H1 (cell line): ENCODE data around the gene ABCA6. TPM values are rescaled to one million over a fixed set of nuclear protein-coding genes. Genes with fewer than 3 reads are reported as not detected.
A peak's percentile ranks its signal among the peaks of the same experiment; 100 is the strongest.

Source experiments
- CTCF ChIA-PET: fragments of 300-600 bp; sonication (Branson Sonifier 250); formaldehyde crosslinking; loops from one replicate; lab custom pipeline; 2021; ENCODE audit not compliant: partially characterized antibody; lab: Charles Lee
- POLR2A ChIA-PET: fragments of 300-600 bp; sonication (Branson Sonifier 250); formaldehyde crosslinking; loops from one replicate; lab custom pipeline; 2021; ENCODE audit warnings: inconsistent platforms; ENCODE audit not compliant: partially characterized antibody; lab: Charles Lee
- DNase-seq, 2 experiments: peaks; one replicate each; pipeline versions ENCODE4 v3.0.0 to v3.0.0-alpha.2; 2010 to 2022; ENCODE audit warnings: low spot score in 2 of 2, low read depth in 1 of 2, mixed read lengths in 1 of 2
- FAIRE-seq: peaks from 2 replicates; lab custom pipeline; 2011; peaks lifted over from hg19 to GRCh38; lab: Jason Lieb, UNC
- H2AFZ ChIP-seq: 2 replicates; pipeline ENCODE4 v1.8.1; 2012; ENCODE audit warnings: low read length, inconsistent platforms
- H2AK5ac ChIP-seq: 2 replicates; pipeline ENCODE4 v1.6.1; 2013; ENCODE audit warnings: low read depth, low read length
- H2BK120ac ChIP-seq: replicated peaks from 2 replicates; pipeline ENCODE3; 2013; ENCODE audit warnings: low read depth, low read length, inconsistent platforms
- H2BK12ac ChIP-seq: 2 replicates; pipeline ENCODE4 v1.6.1; 2013; ENCODE audit warnings: low read depth, low read length
- H2BK15ac ChIP-seq: 2 replicates; pipeline ENCODE4 v1.6.1; 2013; ENCODE audit warnings: low read length
- H2BK20ac ChIP-seq: 2 replicates; pipeline ENCODE4 v1.6.1; 2013; ENCODE audit warnings: low read length
- H2BK5ac ChIP-seq: 2 replicates; pipeline ENCODE4 v1.6.1; 2013; ENCODE audit warnings: low read depth, low read length
- H3K14ac ChIP-seq: 2 replicates; pipeline ENCODE4 v1.6.1; 2013; ENCODE audit warnings: inconsistent platforms; ENCODE audit not compliant: insufficient read length
- H3K18ac ChIP-seq: 2 replicates; pipeline ENCODE4 v1.6.1; 2013; ENCODE audit warnings: low read length; ENCODE audit errors: extremely low read depth
- H3K23ac ChIP-seq: 2 replicates; pipeline ENCODE4 v1.6.1; 2013; ENCODE audit warnings: inconsistent platforms; ENCODE audit not compliant: insufficient read length
- H3K23me2 ChIP-seq: 2 replicates; pipeline ENCODE4 v1.6.1; 2013; ENCODE audit warnings: low read depth, low read length
- H3K27ac ChIP-seq: 2 replicates; pipeline ENCODE4 v1.6.1; 2011; ENCODE audit warnings: low read depth, low read length, inconsistent platforms
- H3K27me3 ChIP-seq, 4 experiments: replicated peaks in 1 of 4; 1 replicate in 1 of 4; 2 replicates in 3 of 4; pipeline versions ENCODE4 v1.6.1 to v1.8.1; 2011 to 2013; ENCODE audit warnings: low read length in 3 of 4, mild to moderate bottlenecking in 3 of 4, inconsistent platforms in 2 of 4, mixed read lengths in 2 of 4, moderate library complexity in 1 of 4; ENCODE audit not compliant: control insufficient read depth in 3 of 4, insufficient read depth in 3 of 4; ENCODE audit errors: extremely low read depth in 1 of 4
- H3K36me3 ChIP-seq, 4 experiments: 2 replicates each; pipeline versions ENCODE4 v1.6.1 to v1.8.1; 2011 to 2013; ENCODE audit warnings: mild to moderate bottlenecking in 4 of 4, low read length in 3 of 4, moderate library complexity in 2 of 4, control low read depth in 1 of 4, inconsistent platforms in 1 of 4; ENCODE audit not compliant: insufficient read depth in 4 of 4, control insufficient read depth in 2 of 4
- H3K4ac ChIP-seq: replicated peaks from 2 replicates; pipeline ENCODE3; 2013; ENCODE audit warnings: low read length, low read depth, mixed read lengths, inconsistent platforms; ENCODE audit not compliant: insufficient read length
- H3K4me1 ChIP-seq, 4 experiments: replicated peaks in 1 of 4; 1 replicate in 1 of 4; 2 replicates in 3 of 4; pipeline versions ENCODE4 v1.6.1 to v1.8.1; 2011 to 2013; ENCODE audit warnings: low read length in 3 of 4, inconsistent platforms in 2 of 4, mixed read lengths in 1 of 4; ENCODE audit not compliant: insufficient read depth in 4 of 4, control insufficient read depth in 3 of 4
- H3K4me2 ChIP-seq, 2 experiments: 2 replicates each; pipeline versions ENCODE4 v1.6.1 to v1.8.1; 2011 to 2013; ENCODE audit warnings: low read depth in 2 of 2, low read length in 2 of 2, control low read depth in 1 of 2, inconsistent platforms in 1 of 2, mild to moderate bottlenecking in 1 of 2; ENCODE audit not compliant: insufficient read depth in 1 of 2
- H3K4me3 ChIP-seq, 4 experiments: fragments of 200-600, 300-600 bp in 1 of 4; sonication (generic), shearing (Covaris generic), sonication (Bioruptor Twin) in 1 of 4; 2 replicates each; pipeline versions ENCODE4 v1.5.1 to v1.8.1; 2011 to 2016; ENCODE audit warnings: low read length in 4 of 4, low read depth in 3 of 4, control low read depth in 2 of 4, inconsistent platforms in 2 of 4, mild to moderate bottlenecking in 2 of 4, mixed read lengths in 1 of 4, moderate library complexity in 1 of 4; ENCODE audit not compliant: insufficient read depth in 2 of 4; ENCODE audit errors: extremely low read depth in 1 of 4
- H3K56ac ChIP-seq: replicated peaks from 2 replicates; pipeline ENCODE3; 2013; ENCODE audit warnings: low read depth, mild to moderate bottlenecking, mixed read lengths, low read length, inconsistent platforms; ENCODE audit not compliant: insufficient read length
- H3K79me1 ChIP-seq: 2 replicates; pipeline ENCODE4 v1.6.1; 2013; ENCODE audit warnings: low read depth, low read length, control low read depth
- H3K79me2 ChIP-seq, 2 experiments: 2 replicates each; pipeline versions ENCODE4 v1.6.1 to v1.8.1; 2012 to 2013; ENCODE audit warnings: low read length in 2 of 2, mild to moderate bottlenecking in 2 of 2, inconsistent platforms in 1 of 2; ENCODE audit not compliant: insufficient read depth in 2 of 2, control insufficient read depth in 1 of 2
- H3K9ac ChIP-seq, 4 experiments: replicated peaks in 1 of 4; 1 replicate in 1 of 4; 2 replicates in 3 of 4; pipeline versions ENCODE4 v1.6.1 to v1.8.1; 2011 to 2013; ENCODE audit warnings: low read depth in 3 of 4, low read length in 3 of 4, control low read depth in 2 of 4, mild to moderate bottlenecking in 2 of 4, moderate library complexity in 2 of 4, inconsistent platforms in 1 of 4; ENCODE audit errors: extremely low read depth in 1 of 4
- H3K9me3 ChIP-seq, 2 experiments: 2 replicates each; pipeline versions ENCODE4 v1.6.1 to v1.8.1; 2012 to 2013; ENCODE audit warnings: mild to moderate bottlenecking in 2 of 2, moderate library complexity in 2 of 2, control low read depth in 1 of 2, inconsistent platforms in 1 of 2, low read depth in 1 of 2, low read length in 1 of 2, mixed read lengths in 1 of 2; ENCODE audit not compliant: insufficient read depth in 2 of 2
- H4K20me1 ChIP-seq, 2 experiments: replicated peaks in 1 of 2; 2 replicates each; pipeline versions ENCODE3 to v1.8.1; 2011 to 2013; ENCODE audit warnings: inconsistent platforms in 2 of 2, low read length in 2 of 2, mild to moderate bottlenecking in 1 of 2; ENCODE audit not compliant: insufficient read depth in 2 of 2, control insufficient read depth in 1 of 2
- H4K5ac ChIP-seq: 2 replicates; pipeline ENCODE4 v1.6.1; 2013; ENCODE audit warnings: low read length, low read depth, mixed read lengths, inconsistent platforms; ENCODE audit not compliant: insufficient read length
- H4K8ac ChIP-seq: 2 replicates; pipeline ENCODE4 v1.8.0; 2013; ENCODE audit warnings: mild to moderate bottlenecking, moderate library complexity, low read length, inconsistent platforms; ENCODE audit not compliant: insufficient read depth; ENCODE audit errors: extremely low read depth
- H4K91ac ChIP-seq: replicated peaks from 2 replicates; pipeline ENCODE3; 2013; ENCODE audit warnings: low read length, mixed read lengths, inconsistent platforms; ENCODE audit not compliant: insufficient read length
- BCL11A ChIP-seq, 2 experiments: IDR thresholded peaks; one replicate each; pipeline ENCODE4 v1.6.1; 2011; ENCODE audit warnings: low read depth in 2 of 2, low read length in 2 of 2, mild to moderate bottlenecking in 2 of 2
- CTBP2 ChIP-seq: IDR thresholded peaks from 2 replicates; pipeline ENCODE4 v1.7.0; 2011; ENCODE audit warnings: borderline replicate concordance, mild to moderate bottlenecking, moderate library complexity, mixed read lengths, low read length; ENCODE audit not compliant: insufficient read depth, insufficient read length
- JUN ChIP-seq: IDR thresholded peaks from 2 replicates; pipeline ENCODE4 v1.6.1; 2011; ENCODE audit warnings: low read depth, mild to moderate bottlenecking, improper control_type of control experiment, low read length
- PHF8 ChIP-seq: fragments of 200-600 bp; sonication (generic); conservative IDR thresholded peaks from 2 replicates; pipeline ENCODE4 v1.7.1; 2012; ENCODE audit warnings: low read depth, mild to moderate bottlenecking, inconsistent platforms, low read length, moderate library complexity
- RAD21 ChIP-seq, 2 experiments: IDR thresholded peaks in 1 of 2; conservative IDR thresholded peaks in 1 of 2; 2 replicates each; pipeline ENCODE4 v1.6.1; 2011; ENCODE audit warnings: low read depth in 2 of 2, low read length in 2 of 2, improper control_type of control experiment in 1 of 2, inconsistent platforms in 1 of 2, mild to moderate bottlenecking in 1 of 2, moderate library complexity in 1 of 2
- RFX5 ChIP-seq: IDR thresholded peaks from 2 replicates; pipeline ENCODE4 v1.6.1; 2011; ENCODE audit warnings: low read depth, low read length, improper control_type of control experiment, borderline replicate concordance
- SIX5 ChIP-seq: IDR thresholded peaks from 2 replicates; pipeline ENCODE4 v1.6.1; 2011; ENCODE audit warnings: mild to moderate bottlenecking, low read depth, low read length
- SP4 ChIP-seq: IDR thresholded peaks from 2 replicates; pipeline ENCODE4 v1.6.1; 2012; ENCODE audit warnings: low read length, inconsistent platforms
- SRF ChIP-seq: IDR thresholded peaks from 2 replicates; pipeline ENCODE4 v1.6.1; 2011; ENCODE audit warnings: mild to moderate bottlenecking, low read depth, low read length, moderate library complexity
- WGBS, 2 experiments: shearing (Covaris generic) in 1 of 2; methylation state at CpG; one replicate each; pipeline versions ENCODE4 v1.1.6 to v1.1.7; 2013 to 2015; ENCODE audit warnings: low lambda C conversion rate in 2 of 2, mixed read lengths in 2 of 2, inconsistent platforms in 1 of 2, low coverage in 1 of 2, missing lambda C conversion rate in 1 of 2; ENCODE audit not compliant: insufficient replicate concordance in 2 of 2, insufficient coverage in 1 of 2, insufficient read length in 1 of 2; ENCODE audit errors: extremely low coverage in 1 of 2, missing lambda C conversion rate in 1 of 2; 5-methylcytosine and 5-hydroxymethylcytosine counted together
- polyA plus RNA-seq, 7 experiments: library from polyadenylated mRNA; depleted of rRNA in 3 of 7; stranded (reverse) in 5 of 7; unstranded in 2 of 7; fragments of >200 nt in 5 of 7; fragments of 200-250 nt in 2 of 7; gene quantifications; 1 replicate in 5 of 7; 2 replicates in 1 of 7; 4 replicates in 1 of 7; pipeline versions ENCODE4 v1.2.1 to v1.2.3, GENCODE V29; 2011 to 2013; ENCODE audit warnings: missing spikeins in 2 of 7, mixed read lengths in 2 of 7
- total RNA-seq: library from RNA; stranded (reverse); fragmentation: NEBNext Ultra II Directional; extraction: Animal tissue kit (Norgen Biotek cat#: 25700); gene quantifications from 2 replicates; pipeline ENCODE4 v1.2.1, GENCODE V29; 2021
- TF ChIP-seq, protein P1 (sequence below), 3 experiments: IDR thresholded peaks; 1 replicate in 2 of 3; 2 replicates in 1 of 3; pipeline versions ENCODE4 v1.5.1 to v1.6.1; 2011; ENCODE audit warnings: low read length in 3 of 3, mild to moderate bottlenecking in 3 of 3, inconsistent platforms in 2 of 3, low read depth in 1 of 3, moderate library complexity in 1 of 3; ENCODE audit not compliant: insufficient read depth in 1 of 3; ENCODE audit errors: control extremely low read depth in 1 of 3

Gene ABCA6
- total and polyA plus RNA-seq, 2 of the 8 experiments (the other 6 are each of a cell fraction or from before 2014, with no cell fraction given) = not detected

DNA sequence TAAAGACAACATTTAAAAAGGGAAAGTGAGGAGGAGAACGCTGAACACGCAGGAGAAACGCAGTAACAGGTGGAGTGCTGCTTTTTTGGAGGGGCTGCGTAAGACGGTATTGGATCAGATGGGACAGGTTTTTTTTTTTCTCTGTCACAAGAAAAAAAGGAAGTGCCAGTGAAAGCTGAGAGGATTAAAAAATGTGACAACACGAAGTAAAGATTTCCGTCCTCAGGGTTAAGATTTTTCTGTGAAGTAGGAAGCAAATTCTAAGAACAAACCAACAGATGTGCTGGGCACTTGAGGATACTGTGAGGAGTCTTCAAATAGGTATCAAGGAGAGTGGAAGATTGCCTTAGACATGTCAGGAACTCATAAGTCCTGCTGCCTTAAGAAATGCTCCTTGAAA, 75.2 kb downstream of the ABCA6 start:
- Histone ChIP-seq H3K4ac (no peak overlapping the region), H3K4me3 (no peak overlapping the region), H3K18ac (no peak overlapping the region), H2BK20ac (no peak overlapping the region), H4K20me1 (no peaks in the 10 kb centered on the region), H3K27me3 (no peaks in the 10 kb centered on the region), H2BK5ac (no peak overlapping the region), H3K9ac (peak overlapping the region in 1 of 4 experiments; percentile 13; a peak in 1 of 7 replicates), H3K14ac (no peak overlapping the region), H2BK120ac (no peak overlapping the region), H4K5ac (no peak overlapping the region), H4K8ac (no peak overlapping the region), H3K23ac (no peak overlapping the region), H3K9me3 (no peaks in the 10 kb centered on the region), H2BK12ac (no peak overlapping the region), H3K36me3 (no peaks in the 10 kb centered on the region), H2AFZ (no peak overlapping the region), H4K91ac (no peak overlapping the region), H3K56ac (no peak overlapping the region), H3K4me1 (peaks cover 0 to 5% (median 0%) of the 10 kb centered on the region in 4 experiments; a peak in 2 of 7 replicates), H2BK15ac (no peak overlapping the region), H3K79me1 (no peaks in the 10 kb centered on the region), H3K79me2 (no peaks in the 10 kb centered on the region), H3K23me2 (no peaks in the 10 kb centered on the region), H2AK5ac (no peak overlapping the region), H3K4me2 (no peak overlapping the region), H3K27ac (no peak overlapping the region)
- no peak for DNase-seq
- TF ChIP-seq PHF8 (no peak), SIX5 (no peak), RFX5 (no peak), BCL11A (IDR thresholded peaks at IDR 0.05; ENCODE audit: low read depth in 2 of 2, low read length in 2 of 2) (no peak), SP4 (no peak), CTBP2 (no peak), SRF (no peak), RAD21 (IDR thresholded peaks at IDR 0.05 in 1 of 2, conservative IDR thresholded peaks at IDR 0.05 in 1 of 2; ENCODE audit: low read depth in 2 of 2, low read length in 2 of 2) (no peak), JUN (no peak)
- TF ChIP-seq, protein P1, sequence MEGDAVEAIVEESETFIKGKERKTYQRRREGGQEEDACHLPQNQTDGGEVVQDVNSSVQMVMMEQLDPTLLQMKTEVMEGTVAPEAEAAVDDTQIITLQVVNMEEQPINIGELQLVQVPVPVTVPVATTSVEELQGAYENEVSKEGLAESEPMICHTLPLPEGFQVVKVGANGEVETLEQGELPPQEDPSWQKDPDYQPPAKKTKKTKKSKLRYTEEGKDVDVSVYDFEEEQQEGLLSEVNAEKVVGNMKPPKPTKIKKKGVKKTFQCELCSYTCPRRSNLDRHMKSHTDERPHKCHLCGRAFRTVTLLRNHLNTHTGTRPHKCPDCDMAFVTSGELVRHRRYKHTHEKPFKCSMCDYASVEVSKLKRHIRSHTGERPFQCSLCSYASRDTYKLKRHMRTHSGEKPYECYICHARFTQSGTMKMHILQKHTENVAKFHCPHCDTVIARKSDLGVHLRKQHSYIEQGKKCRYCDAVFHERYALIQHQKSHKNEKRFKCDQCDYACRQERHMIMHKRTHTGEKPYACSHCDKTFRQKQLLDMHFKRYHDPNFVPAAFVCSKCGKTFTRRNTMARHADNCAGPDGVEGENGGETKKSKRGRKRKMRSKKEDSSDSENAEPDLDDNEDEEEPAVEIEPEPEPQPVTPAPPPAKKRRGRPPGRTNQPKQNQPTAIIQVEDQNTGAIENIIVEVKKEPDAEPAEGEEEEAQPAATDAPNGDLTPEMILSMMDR (IDR thresholded peaks at IDR 0.05; ENCODE audit: control extremely low read depth in 1 of 3, insufficient read depth in 1 of 3, low read depth in 1 of 3, low read length in 3 of 3) = no peak
- 86% methylated on average over 7 of the region's 7 CpGs; no CpG with 5 or more reads in 1 of the 2 experiments for WGBS, 2 experiments
- ChIA-PET POLR2A (no interaction called here), CTCF (interaction anchor here (1.5 kb wide), 1 partner anchor 16 kb away, joined by 4 read pairs; no protein-coding TSS in a partner anchor)
- no peak for FAIRE-seq
